PC-9 (cell line): ENCODE results near the gene TNS1. TPM values are rescaled to one million over a fixed set of nuclear protein-coding genes. Genes with fewer than 3 reads are reported as not detected.

Experiments used
- BruUV-seq: library from RNA; stranded (reverse); fragments of 400-500 nt; replicated peaks from 2 replicates; lab custom pipeline; 2021; lab: Mats Ljungman, UMichigan
- CTCF ChIA-PET: fragments of 300-600 bp; sonication (Branson Sonifier 250); formaldehyde crosslinking; loops from one replicate; lab custom pipeline; 2022; ENCODE audit warnings: antibody characterized with exemption; lab: Charles Lee
- POLR2A ChIA-PET: fragments of 300-600 bp; sonication (Branson Sonifier 250); formaldehyde crosslinking; loops from one replicate; lab custom pipeline; 2022; ENCODE audit warnings: antibody characterized with exemption; ENCODE audit not compliant: unreplicated experiment; lab: Charles Lee
- DNase-seq, 2 experiments: peaks; one replicate each; pipeline versions ENCODE4 v3.0.0 to v3.0.0-alpha.2; 2015 to 2022; ENCODE audit warnings: mixed read lengths in 1 of 2
- H2AFZ ChIP-seq: fragments of 200-600 bp; sonication (generic); 2 replicates; pipeline ENCODE4 v1.8.1; 2017; ENCODE audit warnings: antibody characterized with exemption
- H3F3A ChIP-seq: fragments of 200-600 bp; sonication (generic); 2 replicates; pipeline ENCODE4 v1.8.1; 2017; ENCODE audit warnings: antibody characterized with exemption, mild to moderate bottlenecking, low read depth; ENCODE audit not compliant: insufficient read depth
- H3K27ac ChIP-seq: fragments of 200-600 bp; sonication (generic); 2 replicates; pipeline ENCODE4 v1.6.1; 2016; ENCODE audit warnings: mixed run types
- H3K27me3 ChIP-seq: fragments of 200-600 bp; sonication (generic); 2 replicates; pipeline ENCODE4 v1.6.1; 2016; ENCODE audit warnings: low read depth, mixed run types; ENCODE audit not compliant: insufficient read depth
- H3K36me3 ChIP-seq: fragments of 200-600 bp; sonication (generic); 2 replicates; pipeline ENCODE4 v1.6.1; 2016; ENCODE audit warnings: low read depth, mixed run types
- H3K4me1 ChIP-seq: fragments of 200-600 bp; sonication (generic); replicated peaks from 2 replicates; pipeline ENCODE4 v1.6.1; 2016; ENCODE audit warnings: mixed run types; ENCODE audit not compliant: insufficient read depth
- H3K4me2 ChIP-seq: fragments of 200-600 bp; sonication (generic); 2 replicates; pipeline ENCODE4 v1.6.1; 2017; ENCODE audit warnings: mixed run types
- H3K4me3 ChIP-seq: fragments of 200-600 bp; sonication (generic); 2 replicates; pipeline ENCODE4 v1.6.1; 2016; ENCODE audit warnings: mixed run types
- H3K79me2 ChIP-seq: fragments of 200-600 bp; sonication (generic); 2 replicates; pipeline ENCODE4 v1.6.1; 2017; ENCODE audit warnings: low read depth, mixed run types
- H3K9me2 ChIP-seq: fragments of 200-600 bp; sonication (generic); 2 replicates; pipeline ENCODE4 v1.8.1; 2017; ENCODE audit warnings: mild to moderate bottlenecking; ENCODE audit not compliant: insufficient read depth
- H3K9me3 ChIP-seq: fragments of 200-600 bp; sonication (generic); 2 replicates; pipeline ENCODE4 v1.8.1; 2016; ENCODE audit warnings: low read depth; ENCODE audit not compliant: insufficient read depth
- H4K20me1 ChIP-seq: fragments of 200-600 bp; sonication (generic); 2 replicates; pipeline ENCODE4 v1.8.1; 2017; ENCODE audit not compliant: insufficient read depth
- EZH2 ChIP-seq: fragments of 200-600 bp; sonication (generic); IDR thresholded peaks from 2 replicates; pipeline ENCODE4 v1.8.0; 2017; ENCODE audit warnings: antibody characterized with exemption, low read depth
- intact Hi-C: fragments of 100-400 bp; cut with micrococcal nuclease; formaldehyde crosslinking; loops from one replicate; pipeline ENCODE4 v1.10.0; 2022; ENCODE audit not compliant: unreplicated experiment
- total RNA-seq: library from RNA; stranded (reverse); gene quantifications from 2 replicates; pipeline ENCODE4 v1.2.3, GENCODE V29; 2021
- TF ChIP-seq, protein P1 (sequence below): fragments of 200-600 bp; sonication (generic); conservative IDR thresholded peaks from 2 replicates; pipeline ENCODE4 v1.6.1; 2017; ENCODE audit warnings: mixed run types, antibody characterized with exemption, mild to moderate bottlenecking, moderate library complexity

The TNS1 gene
- total RNA-seq, 1 experiment from 2014 or later = 5.5 TPM

DNA sequence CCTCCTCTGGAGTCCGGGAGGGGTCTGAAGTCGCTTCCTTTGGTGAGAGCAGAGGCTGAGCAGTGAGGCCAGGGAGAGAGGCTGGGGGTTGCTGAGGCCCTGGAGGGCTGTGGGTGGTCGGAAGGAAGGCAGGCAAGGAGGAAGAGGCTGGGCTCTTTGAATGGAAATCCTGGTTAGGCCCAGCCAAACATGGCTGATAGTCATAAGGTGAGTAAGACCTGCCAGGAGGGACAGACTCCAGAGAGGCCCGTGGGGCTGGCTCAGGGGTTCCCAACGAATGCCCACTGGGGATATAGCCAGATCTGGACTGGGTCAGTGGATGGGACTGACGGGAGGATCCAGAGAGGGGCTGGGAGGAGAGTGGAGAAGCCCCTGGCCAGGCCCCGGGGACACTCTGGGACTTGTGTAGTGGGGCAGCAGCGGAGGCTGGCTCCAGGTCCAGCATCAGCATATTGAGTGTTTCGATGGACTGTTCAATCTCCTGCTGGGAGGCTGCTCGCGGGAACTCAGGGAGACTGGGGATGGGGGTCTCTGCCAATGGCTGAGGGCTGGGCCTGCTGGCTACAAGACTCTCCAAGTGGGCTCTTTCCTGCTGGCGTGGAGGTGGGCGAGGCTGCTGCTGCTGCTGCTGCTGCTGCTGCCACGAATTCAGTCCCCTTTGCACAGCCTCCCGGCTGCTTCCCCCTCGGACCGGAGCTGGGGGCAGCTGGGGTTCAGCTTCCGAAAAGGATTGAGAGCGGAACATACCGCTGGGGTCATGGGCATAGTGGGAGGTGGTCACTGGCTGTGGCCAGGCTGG, 155.0 kb downstream of the TNS1 start:
- POLR2A ChIA-PET = interaction anchor here (0.6 kb wide), 1 partner anchor 146 kb away, joined by 4 read pairs; no protein-coding TSS in a partner anchor
- Histone ChIP-seq H4K20me1 (no peaks in the 10 kb centered on the region), H3F3A (no peaks in the 10 kb centered on the region), H2AFZ (no peak overlapping the region), H3K9me3 (peaks cover 5% of the 10 kb centered on the region), H3K36me3 (no peaks in the 10 kb centered on the region), H3K27ac (no peak overlapping the region), H3K79me2 (no peaks in the 10 kb centered on the region), H3K4me2 (no peak overlapping the region), H3K4me3 (no peak overlapping the region), H3K4me1 (0 out of 2 replicates have a peak, but pooled peaks cover 13% of the 10 kb centered on the region), H3K27me3 (no peaks in the 10 kb centered on the region), H3K9me2 (no peaks in the 10 kb centered on the region)
- TF ChIP-seq EZH2 = no peak
- TF ChIP-seq, protein P1, sequence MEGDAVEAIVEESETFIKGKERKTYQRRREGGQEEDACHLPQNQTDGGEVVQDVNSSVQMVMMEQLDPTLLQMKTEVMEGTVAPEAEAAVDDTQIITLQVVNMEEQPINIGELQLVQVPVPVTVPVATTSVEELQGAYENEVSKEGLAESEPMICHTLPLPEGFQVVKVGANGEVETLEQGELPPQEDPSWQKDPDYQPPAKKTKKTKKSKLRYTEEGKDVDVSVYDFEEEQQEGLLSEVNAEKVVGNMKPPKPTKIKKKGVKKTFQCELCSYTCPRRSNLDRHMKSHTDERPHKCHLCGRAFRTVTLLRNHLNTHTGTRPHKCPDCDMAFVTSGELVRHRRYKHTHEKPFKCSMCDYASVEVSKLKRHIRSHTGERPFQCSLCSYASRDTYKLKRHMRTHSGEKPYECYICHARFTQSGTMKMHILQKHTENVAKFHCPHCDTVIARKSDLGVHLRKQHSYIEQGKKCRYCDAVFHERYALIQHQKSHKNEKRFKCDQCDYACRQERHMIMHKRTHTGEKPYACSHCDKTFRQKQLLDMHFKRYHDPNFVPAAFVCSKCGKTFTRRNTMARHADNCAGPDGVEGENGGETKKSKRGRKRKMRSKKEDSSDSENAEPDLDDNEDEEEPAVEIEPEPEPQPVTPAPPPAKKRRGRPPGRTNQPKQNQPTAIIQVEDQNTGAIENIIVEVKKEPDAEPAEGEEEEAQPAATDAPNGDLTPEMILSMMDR = no peak
- intact Hi-C loops = no loop called here
- CTCF ChIA-PET = no interaction called here
- no peak for DNase-seq
- no TSS peak for BruUV-seq

DNA sequence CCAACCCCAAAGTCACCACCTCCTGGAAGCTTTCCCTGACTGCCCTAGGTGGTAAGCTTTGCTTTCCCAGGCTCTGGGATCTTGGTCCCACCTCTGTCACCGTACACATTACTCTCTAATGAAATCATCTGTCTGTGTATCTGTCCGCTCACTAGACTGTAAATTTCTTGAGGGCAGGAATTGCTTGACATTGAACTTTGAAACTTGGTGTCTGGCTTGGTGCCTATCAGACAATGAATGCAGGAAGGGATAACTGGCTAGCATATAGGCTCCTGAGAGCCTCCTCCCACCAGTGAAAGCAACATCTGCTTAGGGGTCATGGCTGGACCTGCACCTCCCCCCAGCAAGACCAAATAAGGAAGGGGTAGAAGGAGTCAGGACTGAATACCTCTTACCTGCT, 155.7 kb downstream of the TNS1 start:
- no peaks in the 10 kb centered on the region for H3K36me3 ChIP-seq

DNA sequence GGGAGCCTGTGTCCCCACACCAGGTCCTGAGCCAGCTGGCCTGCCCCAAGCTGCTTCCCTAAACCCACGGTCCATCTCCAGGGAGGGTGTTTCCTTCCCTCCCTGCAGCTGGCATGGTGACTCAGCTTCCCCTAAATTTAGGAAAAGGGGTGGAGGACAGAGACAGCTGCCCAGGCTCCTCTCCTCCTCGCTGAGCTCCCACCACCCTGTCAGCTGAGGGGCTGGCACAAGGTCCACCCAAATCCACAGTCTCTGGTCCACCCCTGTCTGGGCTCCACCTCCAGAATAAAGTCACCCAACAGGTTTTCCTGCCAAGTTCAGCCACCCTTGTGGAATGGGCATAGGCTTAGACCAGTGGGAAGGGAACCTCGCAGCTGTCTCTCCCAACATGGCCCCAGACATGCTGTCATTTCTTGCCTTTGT, 156.5 kb downstream of the TNS1 start:
- H3K4me1 ChIP-seq = 0 out of 2 replicates have a peak, but pooled peaks cover 7% of the 10 kb centered on the region
- TF ChIP-seq, protein P1 = no peak
- TF ChIP-seq EZH2 = no peak
- H3K27ac ChIP-seq = no peak overlapping the region
- no peaks in the 10 kb centered on the region for H3K27me3 ChIP-seq
- POLR2A ChIA-PET = no interaction called here
- H3K4me3 ChIP-seq = no peak overlapping the region
- DNase-seq = no peak
- no peaks in the 10 kb centered on the region for H3K79me2 ChIP-seq
- no peak overlapping the region for H2AFZ ChIP-seq
- BruUV-seq = no TSS peak
- H4K20me1 ChIP-seq = no peaks in the 10 kb centered on the region
- no peak overlapping the region for H3K4me2 ChIP-seq
- CTCF ChIA-PET = no interaction called here
- intact Hi-C loops = no loop called here
- H3K9me2 ChIP-seq = no peaks in the 10 kb centered on the region
- peaks cover 5% of the 10 kb centered on the region for H3K9me3 ChIP-seq
- H3K36me3 ChIP-seq = no peaks in the 10 kb centered on the region
- no peaks in the 10 kb centered on the region for H3F3A ChIP-seq

More for the DNA sequence above, 155.7 kb downstream of the TNS1 start:
- Histone ChIP-seq H3K79me2 (no peaks in the 10 kb centered on the region), H3K9me3 (peaks cover 5% of the 10 kb centered on the region), H3F3A (no peaks in the 10 kb centered on the region), H2AFZ (no peak overlapping the region), H3K4me3 (no peak overlapping the region), H3K27me3 (no peaks in the 10 kb centered on the region), H3K4me1 (0 out of 2 replicates have a peak, but pooled peaks cover 13% of the 10 kb centered on the region), H4K20me1 (no peaks in the 10 kb centered on the region), H3K4me2 (no peak overlapping the region), H3K9me2 (no peaks in the 10 kb centered on the region), H3K27ac (no peak overlapping the region)
- DNase-seq = no peak
- ChIA-PET CTCF (no interaction called here), POLR2A (no interaction called here)
- TF ChIP-seq, protein P1 = no peak
- TF ChIP-seq EZH2 = no peak
- intact Hi-C loops = no loop called here
- BruUV-seq = no TSS peak
